GM12878 (cell line): ENCODE measurements around the gene JAG2. TPM values are rescaled to one million over a fixed set of nuclear protein-coding genes. Genes with fewer than 3 reads are reported as not detected.
A peak's percentile ranks its signal among the peaks of the same experiment; 100 is the strongest.

Source experiments
- ATAC-seq: fragments of 200-7000 bp; cut with Tn5 transposase; 3 replicates; pipeline ENCODE4 v1.9.1; 2020; ENCODE audit warnings: mild to moderate bottlenecking, moderate library complexity
- BruUV-seq: library from RNA; stranded (reverse); fragments of 400-500 nt; replicated peaks from 2 replicates; lab custom pipeline; 2021; lab: Mats Ljungman, UMichigan
- CTCF ChIA-PET: fragments of 300-600 bp; sonication (Branson Sonifier 250); formaldehyde crosslinking; extraction: SDS; loops from one replicate; lab custom pipeline; 2021; ENCODE audit warnings: inconsistent platforms; lab: Yijun Ruan, JAX
- POLR2A ChIA-PET: fragments of 350-600 bp; formaldehyde crosslinking; extraction: SDS; loops from one replicate; lab custom pipeline; 2021; ENCODE audit warnings: inconsistent platforms; lab: Charles Lee
- RAD21 ChIA-PET: fragments of 300-600 bp; sonication (Branson Sonifier 250); formaldehyde crosslinking; loops from one replicate; lab custom pipeline; 2023; ENCODE audit warnings: antibody characterized with exemption; ENCODE audit not compliant: unreplicated experiment; lab: Charles Lee
- SMC1A ChIA-PET: fragments of 300-600 bp; sonication (Branson Sonifier 250); formaldehyde crosslinking; loops from one replicate; lab custom pipeline; 2023; ENCODE audit not compliant: unreplicated experiment, uncharacterized antibody; lab: Charles Lee
- DNase-seq: peaks from one replicate; pipeline ENCODE4 v3.0.0-alpha.2; 2011; ENCODE audit warnings: low read depth, low spot score
- FAIRE-seq: peaks from 3 replicates; lab custom pipeline; 2011; peaks lifted over from hg19 to GRCh38; lab: Jason Lieb, UNC
- H2AFZ ChIP-seq: 2 replicates; pipeline ENCODE4 v1.6.0; 2011; ENCODE audit warnings: low read depth, low read length, control low read depth; ENCODE audit not compliant: control insufficient read depth
- H3K27ac ChIP-seq: 2 replicates; pipeline ENCODE4 v1.5.1; 2011; ENCODE audit warnings: control low read depth; ENCODE audit not compliant: control insufficient read depth, insufficient read depth
- H3K27me3 ChIP-seq, 2 experiments: replicated peaks in 1 of 2; 2 replicates each; pipeline versions ENCODE4 v1.6.0 to v1.6.1; 2011; ENCODE audit warnings: low read length in 1 of 2; ENCODE audit not compliant: control insufficient read depth in 2 of 2, insufficient read depth in 2 of 2
- H3K36me3 ChIP-seq, 2 experiments: 2 replicates each; pipeline ENCODE4 v1.5.1; 2011; ENCODE audit warnings: low read length in 1 of 2; ENCODE audit not compliant: control insufficient read depth in 2 of 2, insufficient read depth in 2 of 2
- H3K4me1 ChIP-seq: 2 replicates; pipeline ENCODE4 v1.6.1; 2011; ENCODE audit warnings: mild to moderate bottlenecking, low read length, moderate library complexity, mixed read lengths; ENCODE audit not compliant: control insufficient read depth, insufficient read depth
- H3K4me2 ChIP-seq: 2 replicates; pipeline ENCODE4 v1.6.0; 2011; ENCODE audit warnings: control low read depth; ENCODE audit not compliant: control insufficient read depth, insufficient read depth
- H3K4me3 ChIP-seq: fragments of 200-600 bp; sonication (generic); 2 replicates; pipeline ENCODE4 v1.5.1; 2016
- H3K79me2 ChIP-seq: 2 replicates; pipeline ENCODE4 v1.6.0; 2011; ENCODE audit warnings: low read length; ENCODE audit not compliant: control insufficient read depth, insufficient read depth
- H3K9ac ChIP-seq: 2 replicates; pipeline ENCODE4 v1.8.0; 2011; ENCODE audit warnings: low read length, control low read depth, mixed read lengths; ENCODE audit not compliant: control insufficient read depth, insufficient read depth
- H3K9me3 ChIP-seq: replicated peaks from 3 replicates; pipeline ENCODE4 v1.5.1; 2011; ENCODE audit warnings: mild to moderate bottlenecking, low read length; ENCODE audit not compliant: control insufficient read depth, insufficient read depth
- H4K20me1 ChIP-seq: 2 replicates; pipeline ENCODE4 v1.6.0; 2011; ENCODE audit not compliant: control insufficient read depth, insufficient read depth
- BCL11A ChIP-seq: IDR thresholded peaks from 2 replicates; pipeline ENCODE4 v1.6.1; 2011; ENCODE audit warnings: low read depth, low read length
- BHLHE40 ChIP-seq, 2 experiments: fragments of 450-650 bp in 1 of 2; IDR thresholded peaks; 2 replicates each; pipeline ENCODE4 v1.6.1; 2011 to 2017; ENCODE audit warnings: low read depth in 2 of 2, borderline replicate concordance in 1 of 2, improper control_type of control experiment in 1 of 2, low read length in 1 of 2, mild to moderate bottlenecking in 1 of 2
- EGR1 ChIP-seq, 2 experiments: IDR thresholded peaks; 1 replicate in 1 of 2; 2 replicates in 1 of 2; pipeline ENCODE4 v1.6.1; 2011 to 2012; ENCODE audit warnings: low read depth in 2 of 2, low read length in 2 of 2, borderline replicate concordance in 1 of 2, mild to moderate bottlenecking in 1 of 2, moderate library complexity in 1 of 2
- IKZF2 ChIP-seq, 2 experiments: fragments of 450-650 bp; IDR thresholded peaks; 2 replicates each; pipeline ENCODE4 v1.6.1; 2017; ENCODE audit warnings: mild to moderate bottlenecking in 2 of 2, moderate library complexity in 2 of 2
- IRF5 ChIP-seq: fragments of 450-650 bp; IDR thresholded peaks from 2 replicates; pipeline ENCODE4 v1.6.1; 2017; ENCODE audit warnings: borderline replicate concordance
- LARP7 ChIP-seq: fragments of 450-650 bp; IDR thresholded peaks from 2 replicates; pipeline ENCODE4 v1.6.1; 2017; ENCODE audit warnings: mild to moderate bottlenecking
- MTA2 ChIP-seq: fragments of 450-650 bp; IDR thresholded peaks from 2 replicates; pipeline ENCODE4 v1.6.1; 2016; ENCODE audit warnings: low read depth, mild to moderate bottlenecking, moderate library complexity
- NRF1 ChIP-seq: conservative IDR thresholded peaks from 2 replicates; pipeline ENCODE4 v1.6.1; 2011; ENCODE audit warnings: mild to moderate bottlenecking, low read depth, low read length, improper control_type of control experiment
- POLR2AphosphoS2 ChIP-seq: IDR thresholded peaks from 2 replicates; pipeline ENCODE4 v1.6.1; 2011; ENCODE audit warnings: low read depth, mild to moderate bottlenecking, low read length, improper control_type of control experiment, moderate library complexity
- USF2 ChIP-seq: IDR thresholded peaks from 2 replicates; pipeline ENCODE4 v1.6.1; 2011; ENCODE audit warnings: low read depth, low read length, improper control_type of control experiment, borderline replicate concordance
- ZNF274 ChIP-seq: IDR thresholded peaks from one replicate; pipeline ENCODE4 v1.8.0; 2011; ENCODE audit not compliant: insufficient read length, insufficient read depth
- WGBS: methylation state at CpG from one replicate; pipeline ENCODE4 v1.1.6; 2016; ENCODE audit warnings: low lambda C conversion rate; ENCODE audit not compliant: insufficient replicate concordance, insufficient coverage; ENCODE audit errors: missing lambda C conversion rate; 5-methylcytosine and 5-hydroxymethylcytosine counted together
- in situ Hi-C: fragments of 300-500 bp; cut with MboI; formaldehyde crosslinking; loops from 9 replicates; pipeline ENCODE4 v1.14.3; 2018; ENCODE audit warnings: mixed read lengths
- intact Hi-C: fragments of 100-400 bp; cut with micrococcal nuclease; formaldehyde crosslinking; loops from one replicate; pipeline ENCODE4 v1.14.2; 2022; ENCODE audit not compliant: unreplicated experiment
- polyA plus RNA-seq, 11 experiments: library from polyadenylated mRNA; depleted of rRNA in 4 of 11; unstranded in 6 of 11; stranded (reverse) in 5 of 11; fragments of >200 nt; fragmentation: Nextera tagmentation in 4 of 11; fragmentation: Illumina TruSeq in 1 of 11; extraction: Ambion mirVana in 4 of 11; extraction: Trizol in 1 of 11; gene quantifications; 1 replicate in 1 of 11; 2 replicates in 10 of 11; pipeline versions ENCODE4 v1.2.1 to v1.2.3, GENCODE V29; 2011 to 2016; ENCODE audit warnings: inconsistent platforms in 2 of 11, missing spikeins in 2 of 11, low read depth in 1 of 11
- total RNA-seq, 4 experiments: library from RNA; depleted of rRNA in 3 of 4; stranded (reverse); fragments of >200 nt in 3 of 4; fragmentation: Illumina TruSeq in 1 of 4; extraction: Trizol in 1 of 4; gene quantifications; 2 replicates each; pipeline versions ENCODE4 v1.2.1 to v1.2.3, GENCODE V29; 2013 to 2021
- TF ChIP-seq, protein P1 (sequence below): fragments of 450-650 bp; IDR thresholded peaks from 2 replicates; pipeline ENCODE4 v1.6.1; 2017; ENCODE audit warnings: mild to moderate bottlenecking, low read depth, inconsistent platforms; ENCODE audit not compliant: poor library complexity, severe bottlenecking
- TF ChIP-seq, protein P2 (sequence below): fragments of 450-650 bp; formaldehyde crosslinking; IDR thresholded peaks from 2 replicates; pipeline ENCODE4 v1.4.0; 2020; ENCODE audit warnings: mild to moderate bottlenecking, moderate library complexity
- TF ChIP-seq, protein P3 (sequence below): IDR thresholded peaks from 2 replicates; pipeline ENCODE4 v1.6.1; 2012; ENCODE audit warnings: low read length, inconsistent platforms

Gene JAG2
- total and polyA plus RNA-seq, 10 of the 15 experiments (the other 5 are each of a cell fraction or from before 2014, with no cell fraction given) = 0.04 to 0.14 (median 0.06) TPM; not detected in 5

DNA sequence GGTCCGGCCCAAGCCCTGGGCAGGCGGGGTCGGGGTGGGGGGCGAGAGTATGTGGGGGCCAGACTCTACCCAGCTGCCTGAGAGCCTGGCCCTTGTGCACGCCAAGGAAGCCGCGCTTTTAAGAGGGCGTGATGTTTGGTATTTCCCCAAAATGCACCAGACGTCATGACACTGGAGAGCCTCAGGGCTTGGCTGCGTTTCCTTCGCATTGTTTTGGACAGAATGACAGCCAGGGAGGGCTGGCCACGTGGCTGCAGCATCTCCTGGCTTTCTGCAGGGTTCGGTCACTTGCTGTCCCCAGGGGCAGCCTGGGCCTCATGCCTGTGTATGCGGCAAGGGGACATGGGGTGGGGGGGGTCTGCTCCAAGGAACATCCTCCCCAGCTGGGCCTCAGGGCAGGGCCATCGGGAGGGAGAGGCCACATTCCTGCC is 28.6 kb upstream of the JAG2 start:
- no peak for FAIRE-seq
- Histone ChIP-seq H3K4me3 (no peak overlapping the region), H3K9me3 (no peaks in the 10 kb centered on the region), H3K4me1 (peaks cover 17% of the 10 kb centered on the region), H3K9ac (no peak overlapping the region), H3K27me3 (peaks cover 5 to 13% of the 10 kb centered on the region in 2 experiments; a peak in 3 of 4 replicates), H3K27ac (no peak overlapping the region)
- ATAC-seq = peak; percentile 40
- CTCF ChIA-PET = no interaction called here
- WGBS = 6% methylated on average over 15 of the region's 15 CpGs
- TF ChIP-seq LARP7 = no peak
- TF ChIP-seq BHLHE40 (IDR thresholded peaks at IDR 0.05; ENCODE audit: borderline replicate concordance in 1 of 2, low read depth in 2 of 2, low read length in 1 of 2) = no peak
- TF ChIP-seq, protein P1, sequence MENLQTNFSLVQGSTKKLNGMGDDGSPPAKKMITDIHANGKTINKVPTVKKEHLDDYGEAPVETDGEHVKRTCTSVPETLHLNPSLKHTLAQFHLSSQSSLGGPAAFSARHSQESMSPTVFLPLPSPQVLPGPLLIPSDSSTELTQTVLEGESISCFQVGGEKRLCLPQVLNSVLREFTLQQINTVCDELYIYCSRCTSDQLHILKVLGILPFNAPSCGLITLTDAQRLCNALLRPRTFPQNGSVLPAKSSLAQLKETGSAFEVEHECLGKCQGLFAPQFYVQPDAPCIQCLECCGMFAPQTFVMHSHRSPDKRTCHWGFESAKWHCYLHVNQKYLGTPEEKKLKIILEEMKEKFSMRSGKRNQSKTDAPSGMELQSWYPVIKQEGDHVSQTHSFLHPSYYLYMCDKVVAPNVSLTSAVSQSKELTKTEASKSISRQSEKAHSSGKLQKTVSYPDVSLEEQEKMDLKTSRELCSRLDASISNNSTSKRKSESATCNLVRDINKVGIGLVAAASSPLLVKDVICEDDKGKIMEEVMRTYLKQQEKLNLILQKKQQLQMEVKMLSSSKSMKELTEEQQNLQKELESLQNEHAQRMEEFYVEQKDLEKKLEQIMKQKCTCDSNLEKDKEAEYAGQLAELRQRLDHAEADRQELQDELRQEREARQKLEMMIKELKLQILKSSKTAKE = no peak
- no peak for TF ChIP-seq MTA2
- TF ChIP-seq IKZF2 (IDR thresholded peaks at IDR 0.05) = no peak
- no peak for TF ChIP-seq NRF1
- TF ChIP-seq, protein P2, sequence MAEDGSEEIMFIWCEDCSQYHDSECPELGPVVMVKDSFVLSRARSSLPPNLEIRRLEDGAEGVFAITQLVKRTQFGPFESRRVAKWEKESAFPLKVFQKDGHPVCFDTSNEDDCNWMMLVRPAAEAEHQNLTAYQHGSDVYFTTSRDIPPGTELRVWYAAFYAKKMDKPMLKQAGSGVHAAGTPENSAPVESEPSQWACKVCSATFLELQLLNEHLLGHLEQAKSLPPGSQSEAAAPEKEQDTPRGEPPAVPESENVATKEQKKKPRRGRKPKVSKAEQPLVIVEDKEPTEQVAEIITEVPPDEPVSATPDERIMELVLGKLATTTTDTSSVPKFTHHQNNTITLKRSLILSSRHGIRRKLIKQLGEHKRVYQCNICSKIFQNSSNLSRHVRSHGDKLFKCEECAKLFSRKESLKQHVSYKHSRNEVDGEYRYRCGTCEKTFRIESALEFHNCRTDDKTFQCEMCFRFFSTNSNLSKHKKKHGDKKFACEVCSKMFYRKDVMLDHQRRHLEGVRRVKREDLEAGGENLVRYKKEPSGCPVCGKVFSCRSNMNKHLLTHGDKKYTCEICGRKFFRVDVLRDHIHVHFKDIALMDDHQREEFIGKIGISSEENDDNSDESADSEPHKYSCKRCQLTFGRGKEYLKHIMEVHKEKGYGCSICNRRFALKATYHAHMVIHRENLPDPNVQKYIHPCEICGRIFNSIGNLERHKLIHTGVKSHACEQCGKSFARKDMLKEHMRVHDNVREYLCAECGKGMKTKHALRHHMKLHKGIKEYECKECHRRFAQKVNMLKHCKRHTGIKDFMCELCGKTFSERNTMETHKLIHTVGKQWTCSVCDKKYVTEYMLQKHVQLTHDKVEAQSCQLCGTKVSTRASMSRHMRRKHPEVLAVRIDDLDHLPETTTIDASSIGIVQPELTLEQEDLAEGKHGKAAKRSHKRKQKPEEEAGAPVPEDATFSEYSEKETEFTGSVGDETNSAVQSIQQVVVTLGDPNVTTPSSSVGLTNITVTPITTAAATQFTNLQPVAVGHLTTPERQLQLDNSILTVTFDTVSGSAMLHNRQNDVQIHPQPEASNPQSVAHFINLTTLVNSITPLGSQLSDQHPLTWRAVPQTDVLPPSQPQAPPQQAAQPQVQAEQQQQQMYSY (CRISPR knock-in tag) = no peak
- no peak for TF ChIP-seq POLR2AphosphoS2
- TF ChIP-seq EGR1 (IDR thresholded peaks at IDR 0.05; ENCODE audit: borderline replicate concordance in 1 of 2, low read depth in 2 of 2, low read length in 2 of 2) = no peak
- TF ChIP-seq BCL11A = no peak
- TF ChIP-seq IRF5 = no peak
- TF ChIP-seq, protein P3, sequence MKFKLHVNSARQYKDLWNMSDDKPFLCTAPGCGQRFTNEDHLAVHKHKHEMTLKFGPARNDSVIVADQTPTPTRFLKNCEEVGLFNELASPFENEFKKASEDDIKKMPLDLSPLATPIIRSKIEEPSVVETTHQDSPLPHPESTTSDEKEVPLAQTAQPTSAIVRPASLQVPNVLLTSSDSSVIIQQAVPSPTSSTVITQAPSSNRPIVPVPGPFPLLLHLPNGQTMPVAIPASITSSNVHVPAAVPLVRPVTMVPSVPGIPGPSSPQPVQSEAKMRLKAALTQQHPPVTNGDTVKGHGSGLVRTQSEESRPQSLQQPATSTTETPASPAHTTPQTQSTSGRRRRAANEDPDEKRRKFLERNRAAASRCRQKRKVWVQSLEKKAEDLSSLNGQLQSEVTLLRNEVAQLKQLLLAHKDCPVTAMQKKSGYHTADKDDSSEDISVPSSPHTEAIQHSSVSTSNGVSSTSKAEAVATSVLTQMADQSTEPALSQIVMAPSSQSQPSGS = no peak
- TF ChIP-seq USF2 = no peak
- no peak for TF ChIP-seq ZNF274
- TF ChIP-seq, all 136 proteins: peak for 0
- BruUV-seq = no TSS peak
- SMC1A ChIA-PET = no interaction called here
- Histone ChIP-seq H4K20me1 (no peaks in the 10 kb centered on the region), H3K79me2 (no peaks in the 10 kb centered on the region), H3K36me3 (no peaks in the 10 kb centered on the region), H2AFZ (no peak overlapping the region), H3K4me2 (no peak overlapping the region)
- intact Hi-C loops = no loop called here
- DNase-seq = no peak
- RAD21 ChIA-PET = no interaction called here
- POLR2A ChIA-PET = no interaction called here
- in situ Hi-C loops = no loop called here
